DND-41 (cell line): ENCODE results near the gene VPS35L.

Experiments
- ATAC-seq: fragments of 200-7000 bp; cut with Tn5 transposase; 3 replicates; pipeline ENCODE4 v1.9.1; 2021; ENCODE audit warnings: low read depth; ENCODE audit not compliant: insufficient read depth
- DNase-seq: peaks from one replicate; pipeline ENCODE4 v3.0.0-alpha.2; 2020
- H2AFZ ChIP-seq: 2 replicates; pipeline ENCODE4 v1.6.0; 2012; ENCODE audit warnings: low read depth, low read length
- H3K27ac ChIP-seq: 2 replicates; pipeline ENCODE4 v1.5.1; 2012; ENCODE audit warnings: low read length, inconsistent platforms
- H3K27me3 ChIP-seq: fragments of 200-600 bp; sonication (generic); 2 replicates; pipeline ENCODE4 v1.6.0; 2012; ENCODE audit warnings: low read length, mild to moderate bottlenecking, inconsistent platforms; ENCODE audit not compliant: insufficient read depth, poor library complexity
- H3K36me3 ChIP-seq: 2 replicates; pipeline ENCODE4 v1.5.1; 2012; ENCODE audit warnings: low read length, inconsistent platforms; ENCODE audit not compliant: insufficient read depth
- H3K4me1 ChIP-seq: 2 replicates; pipeline ENCODE4 v1.5.1; 2012; ENCODE audit warnings: mild to moderate bottlenecking, low read length; ENCODE audit not compliant: insufficient read depth
- H3K4me2 ChIP-seq: 2 replicates; pipeline ENCODE4 v1.6.0; 2012; ENCODE audit warnings: mild to moderate bottlenecking, moderate library complexity, low read length, inconsistent platforms; ENCODE audit not compliant: insufficient read depth
- H3K4me3 ChIP-seq, 2 experiments: fragments of 200-600 bp in 1 of 2; shearing (Covaris generic) in 1 of 2; 2 replicates each; pipeline ENCODE4 v1.5.1; 2012 to 2016; ENCODE audit warnings: inconsistent platforms in 2 of 2, low read length in 2 of 2, mild to moderate bottlenecking in 2 of 2, low read depth in 1 of 2, moderate library complexity in 1 of 2
- H3K79me2 ChIP-seq: 2 replicates; pipeline ENCODE4 v1.6.0; 2012; ENCODE audit warnings: low read length, inconsistent platforms; ENCODE audit not compliant: insufficient read depth
- H3K9ac ChIP-seq: 2 replicates; pipeline ENCODE4 v1.6.0; 2012; ENCODE audit warnings: low read depth, mild to moderate bottlenecking, inconsistent platforms, low read length, moderate library complexity
- H3K9me3 ChIP-seq: 2 replicates; pipeline ENCODE4 v1.5.1; 2012; ENCODE audit warnings: low read length, moderate library complexity, mild to moderate bottlenecking, inconsistent platforms; ENCODE audit not compliant: insufficient read depth, severe bottlenecking
- H4K20me1 ChIP-seq: 2 replicates; pipeline ENCODE4 v1.6.0; 2012; ENCODE audit warnings: low read length; ENCODE audit not compliant: insufficient read depth
- CTCF ChIP-seq: IDR thresholded peaks from 2 replicates; pipeline ENCODE4 v1.5.1; 2012; ENCODE audit warnings: borderline replicate concordance, low read length, moderate library complexity, mild to moderate bottlenecking; ENCODE audit not compliant: poor library complexity, severe bottlenecking; ENCODE audit errors: extremely low read depth
- EZH2 ChIP-seq: IDR thresholded peaks from 3 replicates; pipeline ENCODE4 v1.6.1; 2012; ENCODE audit warnings: borderline replicate concordance, low read depth, mild to moderate bottlenecking, moderate library complexity, low read length, inconsistent platforms; ENCODE audit not compliant: severe bottlenecking

The VPS35L gene

GRCh38 chr16:19555938-19556771 is 652 bp downstream of the VPS35L start:
- H3K27me3 ChIP-seq = no peaks in the 10 kb centered on the region

GRCh38 chr16:19559242-19559910 is 3.9 kb downstream of the VPS35L start:
- H4K20me1 ChIP-seq = no peaks in the 10 kb centered on the region
- no peak for TF ChIP-seq EZH2
- TF ChIP-seq CTCF = peak; percentile 76

More at GRCh38 chr16:19555938-19556771, 652 bp downstream of the VPS35L start:
- peak; percentile 48 for DNase-seq
- peaks cover 31% of the 10 kb centered on the region for H3K4me1 ChIP-seq
- TF ChIP-seq CTCF (peak; percentile 33), EZH2 (no peak)
- H2AFZ ChIP-seq = peak overlapping the region; percentile 91
- H3K4me2 ChIP-seq = peak overlapping the region; percentile 69
- no peaks in the 10 kb centered on the region for H3K9me3 ChIP-seq
- ATAC-seq = no peak
- peaks cover 10% of the 10 kb centered on the region; the same call in 1 of the 2 replicates for H3K36me3 ChIP-seq
- no peaks in the 10 kb centered on the region for H4K20me1 ChIP-seq
- H3K4me3 ChIP-seq = peak overlapping the region; percentile 81 to 82; a peak in 3 of 4 replicates
- peak overlapping the region; percentile 72 for H3K9ac ChIP-seq
- H3K27ac ChIP-seq = peak overlapping the region; percentile 86
- H3K79me2 ChIP-seq = peaks cover 23% of the 10 kb centered on the region; the same call in 1 of the 2 replicates

GRCh38 chr16:19560078-19560477 is 4.6 kb downstream of the VPS35L start:
- no peak for ATAC-seq
- TF ChIP-seq EZH2 = no peak

More at GRCh38 chr16:19559242-19559910, 3.9 kb downstream of the VPS35L start:
- peaks cover 23% of the 10 kb centered on the region; the same call in 1 of the 2 replicates for H3K79me2 ChIP-seq
- DNase-seq (no peak), ATAC-seq (no peak)
- no peak overlapping the region for H3K9ac ChIP-seq
- no peaks in the 10 kb centered on the region for H3K9me3 ChIP-seq
- 0 out of 2 replicates have a peak overlapping the region, but pooled peaks have one; percentile 40 for H2AFZ ChIP-seq
- H3K4me3 ChIP-seq = no peak overlapping the region
- no peaks in the 10 kb centered on the region for H3K27me3 ChIP-seq
- H3K27ac ChIP-seq = no peak overlapping the region
- H3K4me1 ChIP-seq = peaks cover 22% of the 10 kb centered on the region
- peaks cover under 1% of the 10 kb centered on the region; the same call in 1 of the 2 replicates for H3K36me3 ChIP-seq
- no peak overlapping the region for H3K4me2 ChIP-seq

More at GRCh38 chr16:19560078-19560477, 4.6 kb downstream of the VPS35L start:
- H3K9me3 ChIP-seq = no peaks in the 10 kb centered on the region
- H4K20me1 ChIP-seq = no peaks in the 10 kb centered on the region
- no peak overlapping the region for H2AFZ ChIP-seq
- peaks cover 18% of the 10 kb centered on the region; the same call in 1 of the 2 replicates for H3K79me2 ChIP-seq
- H3K4me1 ChIP-seq = peaks cover 14% of the 10 kb centered on the region
- DNase-seq = no peak
- H3K9ac ChIP-seq = no peak overlapping the region
- no peak overlapping the region for H3K27ac ChIP-seq
- no peak overlapping the region for H3K4me3 ChIP-seq
- peaks cover 8% of the 10 kb centered on the region; the same call in 1 of the 2 replicates for H3K36me3 ChIP-seq
- H3K27me3 ChIP-seq = no peaks in the 10 kb centered on the region
- H3K4me2 ChIP-seq = no peak overlapping the region
